Panc1 (cell line): ENCODE measurements around the gene ABI1. TPM values are rescaled to one million over a fixed set of nuclear protein-coding genes. Genes with fewer than 3 reads are reported as not detected.

ENCODE experiments used
- ATAC-seq: fragments of 200-7000 bp; cut with Tn5 transposase; 2 replicates; pipeline ENCODE4 v1.9.1; 2020; ENCODE audit warnings: mild to moderate bottlenecking, moderate library complexity
- BruUV-seq: library from RNA; stranded (reverse); fragments of 400-500 nt; replicated peaks from 2 replicates; lab custom pipeline; 2021; lab: Mats Ljungman, UMichigan
- CTCF ChIA-PET: fragments of 300-600 bp; sonication (Branson Sonifier 250); formaldehyde crosslinking; loops from one replicate; lab custom pipeline; 2022; ENCODE audit warnings: antibody characterized with exemption; lab: Charles Lee
- POLR2A ChIA-PET: fragments of 300-600 bp; sonication (Branson Sonifier 250); formaldehyde crosslinking; loops from one replicate; lab custom pipeline; 2022; ENCODE audit warnings: antibody characterized with exemption; lab: Charles Lee
- DNase-seq: peaks from one replicate; pipeline ENCODE4 v3.0.0-alpha.2; 2010; ENCODE audit warnings: low read depth, low spot score
- H3K27ac ChIP-seq: 2 replicates; pipeline ENCODE4 v1.5.1; 2011; ENCODE audit warnings: mild to moderate bottlenecking, low read length, inconsistent platforms
- H3K27me3 ChIP-seq: fragments of 200-500 bp; sonication (Bioruptor generic); 2 replicates; pipeline ENCODE4 v1.6.0; 2014; ENCODE audit warnings: low read length, inconsistent platforms; ENCODE audit not compliant: control insufficient read depth, insufficient read depth
- H3K36me3 ChIP-seq: fragments of 200-500 bp; sonication (Bioruptor generic); 2 replicates; pipeline ENCODE4 v1.5.1; 2014; ENCODE audit warnings: inconsistent platforms, mild to moderate bottlenecking, low read length, moderate library complexity; ENCODE audit not compliant: control insufficient read depth, insufficient read depth
- H3K4me1 ChIP-seq: 2 replicates; pipeline ENCODE4 v1.5.1; 2011; ENCODE audit warnings: inconsistent platforms, mild to moderate bottlenecking, low read length, moderate library complexity; ENCODE audit not compliant: control insufficient read depth, insufficient read depth
- H3K4me3 ChIP-seq, 2 experiments: 2 replicates each; pipeline ENCODE4 v1.5.1; 2011 to 2012; ENCODE audit warnings: low read depth in 2 of 2, low read length in 2 of 2, mild to moderate bottlenecking in 2 of 2, inconsistent platforms in 1 of 2, moderate library complexity in 1 of 2
- H3K9me3 ChIP-seq: fragments of 200-500 bp; sonication (Bioruptor generic); 2 replicates; pipeline ENCODE4 v1.5.1; 2014; ENCODE audit warnings: low read depth, mild to moderate bottlenecking, inconsistent platforms, low read length, moderate library complexity; ENCODE audit not compliant: control insufficient read depth, insufficient read depth
- CTCF ChIP-seq: fragments of 450-650 bp; IDR thresholded peaks from 2 replicates; pipeline ENCODE4 v1.5.1; 2017; ENCODE audit warnings: mild to moderate bottlenecking
- POLR2AphosphoS5 ChIP-seq: IDR thresholded peaks from 2 replicates; pipeline ENCODE4 v1.6.1; 2012; ENCODE audit warnings: mild to moderate bottlenecking, low read depth, low read length, moderate library complexity
- REST ChIP-seq, 2 experiments: IDR thresholded peaks; 2 replicates each; pipeline ENCODE4 v1.6.1; 2011 to 2012; ENCODE audit warnings: low read depth in 2 of 2, control low read depth in 1 of 2, low read length in 1 of 2, mild to moderate bottlenecking in 1 of 2, moderate library complexity in 1 of 2; ENCODE audit not compliant: insufficient read depth in 1 of 2
- SIN3A ChIP-seq: IDR thresholded peaks from 2 replicates; pipeline ENCODE4 v1.6.1; 2012; ENCODE audit warnings: low read depth, mild to moderate bottlenecking, low read length, moderate library complexity, borderline replicate concordance; ENCODE audit not compliant: insufficient read depth
- TCF7L2 ChIP-seq: IDR thresholded peaks from 2 replicates; pipeline ENCODE4 v1.6.1; 2011; ENCODE audit warnings: mild to moderate bottlenecking, low read depth, low read length, inconsistent platforms
- in situ Hi-C: cut with HindIII; loops from 2 replicates; pipeline ENCODE4 v1.10.0; 2016; ENCODE audit warnings: low sequenced_read_pairs, low pct_unique_long_range_greater_than_20kb
- intact Hi-C: fragments of 100-400 bp; cut with micrococcal nuclease; formaldehyde crosslinking; loops from one replicate; pipeline ENCODE4 v1.10.0; 2022; ENCODE audit not compliant: unreplicated experiment
- total RNA-seq: library from RNA; stranded (reverse); gene quantifications from one replicate; pipeline ENCODE4 v1.2.1, GENCODE V29; 2021; ENCODE audit not compliant: unreplicated experiment

The ABI1 gene
- total RNA-seq, 1 experiment from 2014 or later = 35.2 TPM

DNA sequence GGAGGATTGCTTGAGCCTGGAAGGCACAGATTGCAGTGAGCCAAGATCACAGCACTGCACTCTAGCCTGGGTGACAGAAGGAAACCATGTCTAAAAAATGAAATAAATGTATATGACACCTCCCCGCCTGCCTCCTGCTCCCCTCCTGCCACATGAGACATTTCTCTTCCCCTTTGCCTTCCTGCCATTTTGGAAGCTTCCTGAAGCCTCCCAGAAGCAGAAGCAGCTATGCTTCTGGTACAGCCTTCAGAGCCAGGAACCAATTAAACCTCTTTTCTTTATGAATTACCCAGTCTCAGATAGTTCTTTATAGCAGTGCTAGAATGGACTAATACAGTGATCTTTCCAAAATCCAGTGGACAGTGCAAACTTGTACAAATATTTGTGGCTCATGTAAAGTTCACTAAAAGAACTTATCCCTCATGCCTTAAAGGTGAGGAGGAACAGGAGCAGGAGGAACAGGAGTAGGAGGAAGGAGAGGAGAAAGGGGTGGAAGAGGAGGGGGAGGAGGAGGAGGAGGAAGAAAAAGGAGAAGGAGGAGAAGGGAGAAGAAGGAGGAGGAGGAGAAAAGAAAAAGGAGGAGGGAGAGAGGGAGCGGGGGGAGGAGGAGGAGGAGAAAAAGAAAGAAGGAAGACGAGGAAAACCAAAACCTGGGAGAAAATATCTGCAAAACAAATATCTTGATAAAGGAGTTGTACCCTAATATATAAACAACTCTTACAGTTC lies 2.8 kb upstream of the ABI1 start:
- ChIA-PET POLR2A (no interaction called here), CTCF (interaction anchor here (0.6 kb wide), 1 partner anchor 138 kb away, joined by 4 read pairs; no protein-coding TSS in a partner anchor)
- no TSS peak for BruUV-seq
- intact Hi-C loops = no loop called here
- ATAC-seq (no peak), DNase-seq (no peak)
- TF ChIP-seq TCF7L2 = no peak
- no peak for TF ChIP-seq SIN3A
- no peak for TF ChIP-seq REST (IDR thresholded peaks at IDR 0.05; ENCODE audit: insufficient read depth in 1 of 2, low read depth in 2 of 2, low read length in 1 of 2)
- no peak for TF ChIP-seq POLR2AphosphoS5
- Histone ChIP-seq H3K4me3 (no peak overlapping the region), H3K9me3 (no peaks in the 10 kb centered on the region), H3K36me3 (peaks cover 2% of the 10 kb centered on the region; the same call in 1 of the 2 replicates), H3K4me1 (peaks cover 3% of the 10 kb centered on the region), H3K27ac (no peak overlapping the region), H3K27me3 (no peaks in the 10 kb centered on the region)
- in situ Hi-C loops = no loop called here

GRCh38 chr10:26861205-26861998 lies 644 bp upstream of the ABI1 start:
- Histone ChIP-seq H3K9me3 (no peaks in the 10 kb centered on the region), H3K4me1 (peaks cover 14% of the 10 kb centered on the region), H3K4me3 (peak overlapping the region; percentile 37 to 50), H3K36me3 (peaks cover 2% of the 10 kb centered on the region; the same call in 1 of the 2 replicates), H3K27ac (peak overlapping the region; percentile 54; the same call in 1 of the 2 replicates), H3K27me3 (no peaks in the 10 kb centered on the region)
- DNase-seq (no peak), ATAC-seq (no peak)
- no peak for TF ChIP-seq TCF7L2
- TF ChIP-seq CTCF = peak; percentile 88
- no peak for TF ChIP-seq POLR2AphosphoS5
- in situ Hi-C loops (no loop called here), intact Hi-C loops (no loop called here)
- ChIA-PET CTCF (interaction anchor here (0.6 kb wide), 1 partner anchor 8 kb away, joined by 3 read pairs; no protein-coding TSS in a partner anchor), POLR2A (interaction anchor here (0.7 kb wide), 2 partner anchors 15 to 28 kb away, joined by 3 to 7 read pairs; no protein-coding TSS in a partner anchor)
- BruUV-seq = no TSS peak
